CD4-positive, alpha-beta T cell (primary cell): Measurements from ENCODE around the gene SUSD6. TPM values are rescaled to one million over a fixed set of nuclear protein-coding genes. Genes with fewer than 3 reads are reported as not detected.
A peak's percentile ranks its signal among the peaks of the same experiment; 100 is the strongest.

ENCODE experiments used
- ATAC-seq: fragments of 200-7000 bp; cut with Tn5 transposase; one replicate; pipeline ENCODE4 v1.10.0; 2022; ENCODE audit warnings: mild to moderate bottlenecking; ENCODE audit not compliant: poor library complexity
- CTCF ChIA-PET: fragments of 350-600 bp; sonication (Branson Sonifier 250); formaldehyde crosslinking; loops from one replicate; lab custom pipeline; 2021; ENCODE audit warnings: antibody characterized with exemption, inconsistent platforms; lab: Charles Lee
- POLR2A ChIA-PET: fragments of 350-600 bp; sonication (Branson Sonifier 250); formaldehyde crosslinking; loops from one replicate; lab custom pipeline; 2021; ENCODE audit warnings: antibody characterized with exemption, inconsistent platforms; lab: Charles Lee
- DNase-seq, 14 experiments: peaks; one replicate each; pipeline ENCODE4 v3.0.0-alpha.2; 2013 to 2020; ENCODE audit warnings: mixed read lengths in 2 of 14
- H3K27ac ChIP-seq, 2 donors: one replicate each; pipeline versions ENCODE4 v1.5.1 to v1.7.0; 2013; ENCODE audit warnings: low read length in 2 of 2, low read depth in 1 of 2, mild to moderate bottlenecking in 1 of 2
- H3K27me3 ChIP-seq, 2 experiments: 1 replicate in 1 of 2; 2 replicates in 1 of 2; pipeline versions ENCODE4 v1.6.1 to v1.7.0; 2013; ENCODE audit warnings: low read length in 2 of 2, control low read depth in 1 of 2, mild to moderate bottlenecking in 1 of 2, moderate library complexity in 1 of 2; ENCODE audit not compliant: insufficient read depth in 2 of 2, control insufficient read depth in 1 of 2
- H3K36me3 ChIP-seq: one replicate; pipeline ENCODE4 v1.6.1; 2013; ENCODE audit warnings: low read length, control low read depth; ENCODE audit not compliant: insufficient read depth
- H3K4me1 ChIP-seq: one replicate; pipeline ENCODE4 v1.6.1; 2013; ENCODE audit warnings: low read length, control low read depth; ENCODE audit not compliant: insufficient read depth
- H3K4me3 ChIP-seq: one replicate; pipeline ENCODE4 v1.5.1; 2013; ENCODE audit warnings: mild to moderate bottlenecking, low read length, moderate library complexity
- H3K9me3 ChIP-seq, 2 experiments: 1 replicate in 1 of 2; 2 replicates in 1 of 2; pipeline versions ENCODE4 v1.6.1 to v1.7.0; 2013; ENCODE audit warnings: low read length in 2 of 2, mild to moderate bottlenecking in 2 of 2, control low read depth in 1 of 2, moderate library complexity in 1 of 2; ENCODE audit not compliant: control insufficient read depth in 1 of 2, insufficient read depth in 1 of 2
- H3K27ac Mint-ChIP-seq: one replicate; pipeline ENCODE4 v1.8.0; 2020; ENCODE audit warnings: mixed read lengths
- H3K27me3 Mint-ChIP-seq: one replicate; pipeline ENCODE4 v1.8.0; 2021; ENCODE audit warnings: mixed read lengths
- H3K36me3 Mint-ChIP-seq: one replicate; pipeline ENCODE4 v1.8.0; 2021; ENCODE audit warnings: low read depth, mixed read lengths
- H3K4me1 Mint-ChIP-seq: one replicate; pipeline ENCODE4 v1.8.0; 2021; ENCODE audit warnings: low read depth, mixed read lengths
- H3K4me3 Mint-ChIP-seq: one replicate; pipeline ENCODE4 v1.8.0; 2020; ENCODE audit warnings: mild to moderate bottlenecking, mixed read lengths
- H3K9me3 Mint-ChIP-seq: one replicate; pipeline ENCODE4 v1.8.0; 2020; ENCODE audit warnings: mixed read lengths
- CTCF ChIP-seq: fragments of 200-600 bp; IDR thresholded peaks from one replicate; pipeline ENCODE4 v1.8.0; 2022; ENCODE audit warnings: antibody characterized with exemption, mild to moderate bottlenecking
- intact Hi-C, 2 experiments: fragments of 100-400 bp; cut with DNase I in 1 of 2; cut with micrococcal nuclease in 1 of 2; formaldehyde crosslinking; loops; one replicate each; pipeline versions ENCODE4 v1.15.1 to v1.9.0; 2023 to 2025; cut with DNase I, micrococcal nuclease
- total RNA-seq, 174 experiments: library from RNA in 2 of 174; stranded (reverse) in 2 of 174; gene quantifications; one replicate each; pipeline ENCODE4 v1.2.3 and lab custom pipeline; 2021 to 2026

SUSD6 gene
- total RNA-seq, 2 experiments from 2014 or later: 93.7 to 95.1 TPM

- no peaks in the 10 kb centered on the region for H3K9me3 Mint-ChIP-seq
- ATAC-seq (no peak), DNase-seq (no peak)
- POLR2A ChIA-PET: interaction anchor here (1.0 kb wide), 1 partner anchor 100 kb away, joined by 3 read pairs; the partner anchor contains the start of gene SUSD6
- no peak overlapping the region for H3K27ac ChIP-seq
- peaks cover 26% of the 10 kb centered on the region for H3K4me1 Mint-ChIP-seq
- H3K27me3 ChIP-seq: no peaks in the 10 kb centered on the region
- peaks cover 31% of the 10 kb centered on the region for H3K4me1 ChIP-seq
- H3K9me3 ChIP-seq: no peaks in the 10 kb centered on the region
- intact Hi-C loops: loop anchor here in 1 of 2 experiments (1.0 kb wide), 1 partner anchor 19 kb away; no protein-coding TSS in a partner anchor
- H3K4me3 Mint-ChIP-seq: no peak overlapping the region
- TF ChIP-seq CTCF: no peak
- no peaks in the 10 kb centered on the region for H3K27me3 Mint-ChIP-seq
- H3K36me3 ChIP-seq: peaks cover 66% of the 10 kb centered on the region
- H3K4me3 ChIP-seq: no peak overlapping the region
- CTCF ChIA-PET: interaction anchor here (0.5 to 1.1 kb wide), 2 partner anchors 28 to 107 kb away, joined by 3 to 5 read pairs; no protein-coding TSS in a partner anchor
- peaks cover 83% of the 10 kb centered on the region for H3K36me3 Mint-ChIP-seq
- H3K27ac Mint-ChIP-seq: peak overlapping the region; percentile 12
Measured at GRCh38 chr14:69711065-69711464, 99.7 kb downstream of the SUSD6 start.

- H3K27ac ChIP-seq: no peak overlapping the region
- ChIA-PET POLR2A (no interaction called here), CTCF (no interaction called here)
- H3K27me3 Mint-ChIP-seq: no peaks in the 10 kb centered on the region
- peaks cover 81% of the 10 kb centered on the region for H3K36me3 Mint-ChIP-seq
- no peak overlapping the region for H3K4me3 ChIP-seq
- H3K4me1 Mint-ChIP-seq: peaks cover 30% of the 10 kb centered on the region
- no peak for ATAC-seq
- no peak for DNase-seq
- H3K9me3 ChIP-seq: no peaks in the 10 kb centered on the region
- no peak overlapping the region for H3K4me3 Mint-ChIP-seq
- intact Hi-C loops: loop anchor here in 1 of 2 experiments (1.0 kb wide), 1 partner anchor 19 kb away; no protein-coding TSS in a partner anchor
- no peaks in the 10 kb centered on the region for H3K27me3 ChIP-seq
- H3K36me3 ChIP-seq: peaks cover 63% of the 10 kb centered on the region
- no peaks in the 10 kb centered on the region for H3K9me3 Mint-ChIP-seq
- H3K27ac Mint-ChIP-seq: no peak overlapping the region
- TF ChIP-seq CTCF: no peak
- peaks cover 35% of the 10 kb centered on the region for H3K4me1 ChIP-seq
Measured at GRCh38 chr14:69711477-69711876, 100.1 kb downstream of the SUSD6 start.

- intact Hi-C loops: loop anchor here in 1 of 2 experiments (1.0 kb wide), 1 partner anchor 20 kb away; no protein-coding TSS in a partner anchor
- ATAC-seq (no peak), DNase-seq (no peak)
- H3K27ac ChIP-seq: no peak overlapping the region
- Mint-ChIP-seq H3K27me3 (no peaks in the 10 kb centered on the region), H3K36me3 (peaks cover 75% of the 10 kb centered on the region), H3K27ac (no peak overlapping the region), H3K9me3 (no peaks in the 10 kb centered on the region), H3K4me1 (peaks cover 35% of the 10 kb centered on the region), H3K4me3 (no peak overlapping the region)
- POLR2A ChIA-PET: no interaction called here
- CTCF ChIA-PET: no interaction called here
- no peaks in the 10 kb centered on the region for H3K9me3 ChIP-seq
- no peak overlapping the region for H3K4me3 ChIP-seq
- no peaks in the 10 kb centered on the region for H3K27me3 ChIP-seq
- H3K4me1 ChIP-seq: peaks cover 41% of the 10 kb centered on the region
- TF ChIP-seq CTCF: no peak
- H3K36me3 ChIP-seq: peaks cover 58% of the 10 kb centered on the region
Measured at GRCh38 chr14:69711881-69712560, 100.6 kb downstream of the SUSD6 start.
